ENCODE measurements around the gene AATK. TPM values are rescaled to one million over a fixed set of nuclear protein-coding genes. Genes with fewer than 3 reads are reported as not detected.
A peak's percentile ranks its signal among the peaks of the same experiment; 100 is the strongest.

Gene AATK
- polyA plus RNA-seq, 1 donor (not counting 4 experiments of a cell fraction or from before 2014, with no cell fraction given), result 0.16 TPM

GRCh38 chr17:81165246-81166032, 582 bp downstream of the AATK start, which contains the start of gene PVALEF:
PVALEF (plus strand) TSS chr17:81165507; CDS start chr17:81181227, 15,720 bp downstream.
- dilution Hi-C loops (cut with MboI; ENCODE audit: extremely low pct_ligation_motif_present, low sequenced_read_pairs), result no loop called here
- Histone ChIP-seq H3K4me2 (ENCODE audit: control insufficient read depth, extremely low read depth, insufficient read depth, low read depth, low read length) (no peak within 1 kb of the TSS), H3K4me3 (ENCODE audit: control insufficient read depth in 2 of 3, extremely low read depth in 1 of 3, insufficient read depth in 2 of 3, low read depth in 1 of 3, low read length in 3 of 3) (no peak within 1 kb of the TSS)

DNA sequence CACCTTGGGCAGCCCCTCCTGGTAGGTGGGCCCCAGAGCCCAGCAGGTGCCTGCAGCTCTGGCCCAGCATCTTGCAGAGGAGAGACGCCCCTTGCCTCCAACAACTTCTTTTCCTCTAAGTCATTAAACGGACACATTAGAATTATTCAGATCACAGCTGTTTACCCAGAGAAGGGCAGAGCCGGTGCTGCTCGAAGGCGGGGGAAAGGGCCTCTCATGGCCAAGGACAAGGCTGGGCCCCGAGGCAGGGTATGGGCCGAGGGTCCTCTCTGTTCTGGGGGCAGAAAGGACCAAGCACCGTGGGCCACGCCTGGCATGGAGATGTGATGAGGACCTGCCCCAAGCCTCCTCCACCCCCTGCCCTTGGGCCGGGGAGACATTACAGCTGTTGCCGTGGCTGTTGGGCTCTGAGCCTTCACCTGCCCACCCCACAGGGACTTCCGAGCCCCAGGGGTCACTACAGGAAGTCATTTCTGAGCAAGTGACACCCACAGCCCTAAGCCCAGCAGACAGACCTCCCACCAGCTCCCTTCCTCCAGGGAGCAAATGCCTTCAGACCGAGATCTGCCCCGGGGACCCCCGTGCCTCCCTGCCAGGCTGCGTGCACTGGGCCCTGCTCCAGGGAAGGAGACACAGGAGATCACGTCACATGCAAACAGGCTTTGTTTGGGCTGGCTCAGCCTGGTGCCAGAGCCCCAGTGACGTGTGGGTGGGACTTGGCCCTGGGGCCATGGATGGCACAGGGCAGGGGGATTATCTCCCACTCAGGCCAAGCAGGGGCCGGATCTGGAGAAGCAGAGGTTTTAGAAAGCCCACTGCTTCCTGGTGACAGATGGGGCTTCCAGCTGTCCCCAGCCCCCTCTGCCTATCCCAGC, 1.4 kb downstream of the AATK start:
- DNase-seq (ENCODE audit: low read depth, low spot score) (no peak), FAIRE-seq (no peak)
- H3K79me2 ChIP-seq (ENCODE audit: control insufficient read depth, insufficient read depth, low read length), result no peaks in the 10 kb centered on the region
- H3K4me3 ChIP-seq (ENCODE audit: control insufficient read depth in 2 of 3, extremely low read depth in 1 of 3, insufficient read depth in 2 of 3, low read depth in 1 of 3, low read length in 3 of 3), result no peak overlapping the region
- H2AFZ ChIP-seq (ENCODE audit: control insufficient read depth, low read length), result no peak overlapping the region
- H3K4me2 ChIP-seq (ENCODE audit: control insufficient read depth, extremely low read depth, insufficient read depth, low read depth, low read length), result no peak overlapping the region
- H3K4me1 ChIP-seq (ENCODE audit: control insufficient read depth, extremely low read depth, insufficient read depth, low read length), result no peaks in the 10 kb centered on the region
- H4K20me1 ChIP-seq (ENCODE audit: control insufficient read depth, extremely low read depth, insufficient read depth, low read length), result peaks cover 2% of the 10 kb centered on the region
- dilution Hi-C loops (cut with MboI; ENCODE audit: extremely low pct_ligation_motif_present, low sequenced_read_pairs), result no loop called here
- H3K9me3 ChIP-seq (ENCODE audit: control insufficient read depth, low read depth, low read length), result no peaks in the 10 kb centered on the region
- H3K27me3 ChIP-seq (ENCODE audit: control insufficient read depth, extremely low read depth, insufficient read depth, low read length), result peaks cover 42% of the 10 kb centered on the region
- H3K9me1 ChIP-seq (ENCODE audit: control insufficient read depth, extremely low read depth, insufficient read depth, low read length), result no peaks in the 10 kb centered on the region
- H3K9ac ChIP-seq (ENCODE audit: control insufficient read depth, extremely low read depth, insufficient read depth, low read length), result no peak overlapping the region
- H3K27ac ChIP-seq (ENCODE audit: control insufficient read depth, insufficient read depth, low read length), result no peak overlapping the region
- H3K36me3 ChIP-seq (ENCODE audit: control insufficient read depth in 2 of 2, extremely low read depth in 1 of 2, insufficient read depth in 2 of 2, low read length in 2 of 2), result no peaks in the 10 kb centered on the region
- TF ChIP-seq EZH2 (IDR thresholded peaks at IDR 0.05; ENCODE audit: low read length) (no peak), CTCF (optimal IDR thresholded peaks at IDR 0.05 in 1 of 3, IDR thresholded peaks at IDR 0.05 in 1 of 3, conservative IDR thresholded peaks at IDR 0.05 in 1 of 3; ENCODE audit: extremely low read depth in 1 of 3, insufficient read depth in 2 of 3, low read length in 3 of 3) (no peak)

More at GRCh38 chr17:81165246-81166032, 582 bp downstream of the AATK start, which contains the start of gene PVALEF:
- H3K9me1 ChIP-seq (ENCODE audit: control insufficient read depth, extremely low read depth, insufficient read depth, low read length), result no peaks in the 10 kb centered on the region
- H3K79me2 ChIP-seq (ENCODE audit: control insufficient read depth, insufficient read depth, low read length), result no peaks in the 10 kb centered on the region
- no peaks in the 10 kb centered on the region for H3K9me3 ChIP-seq (ENCODE audit: control insufficient read depth, low read depth, low read length)
- no peak within 1 kb of the TSS for H3K27ac ChIP-seq (ENCODE audit: control insufficient read depth, insufficient read depth, low read length)
- H3K4me1 ChIP-seq (ENCODE audit: control insufficient read depth, extremely low read depth, insufficient read depth, low read length), result no peaks in the 10 kb centered on the region
- no peak for TF ChIP-seq CTCF (optimal IDR thresholded peaks at IDR 0.05 in 1 of 3, IDR thresholded peaks at IDR 0.05 in 1 of 3, conservative IDR thresholded peaks at IDR 0.05 in 1 of 3; ENCODE audit: extremely low read depth in 1 of 3, insufficient read depth in 2 of 3, low read length in 3 of 3)
- TF ChIP-seq EZH2 (IDR thresholded peaks at IDR 0.05; ENCODE audit: low read length), result peak; percentile 80
- peaks cover 42% of the 10 kb centered on the region for H3K27me3 ChIP-seq (ENCODE audit: control insufficient read depth, extremely low read depth, insufficient read depth, low read length)
- no peak for DNase-seq (ENCODE audit: low read depth, low spot score)
- no peaks in the 10 kb centered on the region for H3K36me3 ChIP-seq (ENCODE audit: control insufficient read depth in 2 of 2, extremely low read depth in 1 of 2, insufficient read depth in 2 of 2, low read length in 2 of 2)
- H3K9ac ChIP-seq (ENCODE audit: control insufficient read depth, extremely low read depth, insufficient read depth, low read length), result no peak within 1 kb of the TSS
- H2AFZ ChIP-seq (ENCODE audit: control insufficient read depth, low read length), result no peak within 1 kb of the TSS
- FAIRE-seq, result no peak
- H4K20me1 ChIP-seq (ENCODE audit: control insufficient read depth, extremely low read depth, insufficient read depth, low read length), result peaks cover 2% of the 10 kb centered on the region

Measured in keratinocyte (primary cell).